Type B pancreatic cell (in vitro differentiated cells): ENCODE measurements around the gene C9orf78. TPM values are rescaled to one million over a fixed set of nuclear protein-coding genes. Genes with fewer than 3 reads are reported as not detected.

ENCODE experiments used
- DNase-seq: peaks from one replicate; pipeline ENCODE4 v3.0.0; 2021; ENCODE audit warnings: mixed read lengths; ENCODE audit not compliant: unreplicated experiment; ENCODE audit errors: extremely low spot score
- H3K27ac Mint-ChIP-seq: 2 replicates; pipeline ENCODE4 v1.8.0; 2021; ENCODE audit warnings: mild to moderate bottlenecking, mixed read lengths
- H3K27me3 Mint-ChIP-seq: 2 replicates; pipeline ENCODE4 v1.8.0; 2021; ENCODE audit warnings: mixed read lengths
- H3K36me3 Mint-ChIP-seq: 2 replicates; pipeline ENCODE4 v1.8.0; 2021; ENCODE audit warnings: mixed read lengths
- H3K4me1 Mint-ChIP-seq: one replicate; pipeline ENCODE4 v1.8.0; 2021; ENCODE audit warnings: mixed read lengths; ENCODE audit not compliant: unreplicated experiment
- H3K4me3 Mint-ChIP-seq: 2 replicates; pipeline ENCODE4 v1.8.0; 2021; ENCODE audit warnings: mild to moderate bottlenecking, mixed read lengths
- H3K9me3 Mint-ChIP-seq: 2 replicates; pipeline ENCODE4 v1.8.0; 2021; ENCODE audit warnings: mixed read lengths
- long read RNA-seq: library from polyadenylated mRNA; unstranded; transcript quantifications from one replicate; pipeline ENCODE4 v2.0.0, GENCODE V29; 2020
- total RNA-seq: library from RNA; stranded (reverse); gene quantifications from 2 replicates; pipeline ENCODE4 v1.2.1, GENCODE V29; 2021; ENCODE audit warnings: low replicate concordance
- TF ChIP-seq, protein P1 (sequence below): fragments of 200-600 bp; sonication (generic); conservative IDR thresholded peaks from 2 replicates; pipeline ENCODE4 v1.5.0; 2021; ENCODE audit warnings: antibody characterized with exemption, mild to moderate bottlenecking

C9orf78 gene, protein sequence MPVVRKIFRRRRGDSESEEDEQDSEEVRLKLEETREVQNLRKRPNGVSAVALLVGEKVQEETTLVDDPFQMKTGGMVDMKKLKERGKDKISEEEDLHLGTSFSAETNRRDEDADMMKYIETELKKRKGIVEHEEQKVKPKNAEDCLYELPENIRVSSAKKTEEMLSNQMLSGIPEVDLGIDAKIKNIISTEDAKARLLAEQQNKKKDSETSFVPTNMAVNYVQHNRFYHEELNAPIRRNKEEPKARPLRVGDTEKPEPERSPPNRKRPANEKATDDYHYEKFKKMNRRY
- total RNA-seq: 33.6 and 35.4 TPM in 2 replicates
- long read RNA-seq, transcript C9orf78-201 (9 exons, 1,795 nt): major isoform, 133 of 146 reads
- long read RNA-seq, partial matches to known transcripts: 3 of 146 reads
- long read RNA-seq, other reads (novel, unspliced or antisense): 10 of 146 reads

DNA sequence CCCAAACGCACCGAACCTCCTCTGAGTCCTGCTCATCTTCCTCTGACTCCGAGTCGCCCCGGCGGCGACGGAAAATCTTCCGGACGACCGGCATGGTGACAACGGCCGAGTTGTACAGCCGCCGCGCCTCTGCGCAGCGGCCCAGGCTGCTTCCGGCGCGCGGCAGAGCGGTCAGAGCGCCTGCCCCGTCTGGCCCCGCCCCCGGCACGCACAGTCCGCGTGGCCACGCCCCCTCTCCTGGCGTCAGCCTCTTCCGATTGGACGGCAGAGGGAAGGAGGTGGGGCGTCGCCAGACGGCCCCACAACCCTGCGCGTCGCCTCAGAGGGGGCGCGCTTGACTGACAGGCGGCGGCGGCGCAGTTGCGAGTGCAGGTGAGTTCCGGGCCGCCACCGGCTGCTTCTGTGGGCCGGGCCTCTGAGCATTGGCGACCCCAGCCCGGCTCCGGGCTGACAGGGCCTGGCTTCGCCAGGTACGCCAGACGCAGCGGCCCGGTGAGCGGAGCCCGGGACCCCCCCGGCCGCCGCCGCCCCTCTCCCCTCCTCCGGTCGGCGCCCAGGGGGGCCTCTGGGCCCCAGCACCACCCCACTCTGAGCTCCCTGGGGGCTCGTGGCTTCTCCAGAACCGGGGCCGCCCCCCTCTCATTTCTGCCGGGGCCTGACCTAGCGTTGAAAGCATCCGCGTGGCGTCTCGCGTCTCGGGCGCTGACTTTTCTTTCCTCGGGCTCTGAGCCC, at the start of gene C9orf78, which contains the start of gene USP20:
Gene C9orf78, minus strand, starts transcription at position 148 of the 732 bp plus-strand sequence. Its CDS starts 54 bp downstream, at position 94.
Gene USP20, plus strand, starts transcription at position 331 of the 732 bp plus-strand sequence. CDS start 17,098 bp downstream, outside the sequence.
- Mint-ChIP-seq H3K36me3 (peaks cover 3% of the 10 kb centered on the region), H3K9me3 (no peaks in the 10 kb centered on the region), H3K27ac (peak within 1 kb of the TSS; percentile 95), H3K4me3 (peak within 1 kb of the TSS; percentile 99), H3K4me1 (peaks cover 27% of the 10 kb centered on the region), H3K27me3 (no peaks in the 10 kb centered on the region)
- DNase-seq: peak; percentile 99
- TF ChIP-seq, protein P1, sequence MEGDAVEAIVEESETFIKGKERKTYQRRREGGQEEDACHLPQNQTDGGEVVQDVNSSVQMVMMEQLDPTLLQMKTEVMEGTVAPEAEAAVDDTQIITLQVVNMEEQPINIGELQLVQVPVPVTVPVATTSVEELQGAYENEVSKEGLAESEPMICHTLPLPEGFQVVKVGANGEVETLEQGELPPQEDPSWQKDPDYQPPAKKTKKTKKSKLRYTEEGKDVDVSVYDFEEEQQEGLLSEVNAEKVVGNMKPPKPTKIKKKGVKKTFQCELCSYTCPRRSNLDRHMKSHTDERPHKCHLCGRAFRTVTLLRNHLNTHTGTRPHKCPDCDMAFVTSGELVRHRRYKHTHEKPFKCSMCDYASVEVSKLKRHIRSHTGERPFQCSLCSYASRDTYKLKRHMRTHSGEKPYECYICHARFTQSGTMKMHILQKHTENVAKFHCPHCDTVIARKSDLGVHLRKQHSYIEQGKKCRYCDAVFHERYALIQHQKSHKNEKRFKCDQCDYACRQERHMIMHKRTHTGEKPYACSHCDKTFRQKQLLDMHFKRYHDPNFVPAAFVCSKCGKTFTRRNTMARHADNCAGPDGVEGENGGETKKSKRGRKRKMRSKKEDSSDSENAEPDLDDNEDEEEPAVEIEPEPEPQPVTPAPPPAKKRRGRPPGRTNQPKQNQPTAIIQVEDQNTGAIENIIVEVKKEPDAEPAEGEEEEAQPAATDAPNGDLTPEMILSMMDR: no peak

DNA sequence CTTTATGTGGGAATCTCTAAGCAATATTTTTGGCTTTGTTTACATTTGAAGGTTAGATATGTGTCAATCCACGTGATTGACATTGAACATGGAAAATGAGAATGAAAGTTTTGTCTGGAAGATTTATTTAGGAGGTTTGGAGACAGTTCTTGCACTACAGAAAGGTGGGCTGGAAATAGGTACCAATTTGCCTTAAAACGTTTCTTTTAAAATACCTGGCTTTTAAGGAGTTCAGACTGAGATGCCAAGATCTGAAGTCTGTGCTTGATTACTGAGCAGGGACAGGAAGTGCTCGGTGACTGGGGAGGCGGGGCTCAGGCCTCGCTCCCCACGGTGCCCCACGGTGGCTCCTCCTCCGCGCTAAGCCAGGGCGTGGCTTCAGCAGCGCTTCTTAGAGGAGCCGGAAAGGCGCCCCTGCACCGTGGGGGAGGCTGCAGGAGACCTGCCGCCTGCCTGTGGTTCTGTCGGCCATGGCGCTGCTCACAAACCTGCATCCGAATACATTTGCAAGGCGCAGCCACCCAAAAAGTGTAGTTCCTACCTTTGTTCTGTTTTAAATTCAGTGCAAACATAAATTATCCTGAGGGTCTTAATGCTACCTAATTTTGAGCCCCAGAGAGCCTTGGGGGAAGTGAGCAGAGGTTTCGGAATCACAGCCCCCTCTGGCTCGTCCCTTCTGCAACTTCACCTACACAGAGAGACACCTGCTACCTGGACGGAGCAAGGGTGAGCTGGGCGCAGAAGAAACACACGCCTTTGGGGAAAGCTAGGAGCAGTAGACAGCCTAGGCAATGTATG, 49.3 kb upstream of the C9orf78 start:
- peaks cover 4% of the 10 kb centered on the region for H3K36me3 Mint-ChIP-seq
- DNase-seq: peak; percentile 83
- H3K27ac Mint-ChIP-seq: peak overlapping the region; percentile 90
- peak overlapping the region; percentile 84 for H3K4me3 Mint-ChIP-seq
- TF ChIP-seq, protein P1: no peak
- peaks cover 36% of the 10 kb centered on the region for H3K4me1 Mint-ChIP-seq
- no peaks in the 10 kb centered on the region for H3K27me3 Mint-ChIP-seq
- no peaks in the 10 kb centered on the region for H3K9me3 Mint-ChIP-seq

DNA sequence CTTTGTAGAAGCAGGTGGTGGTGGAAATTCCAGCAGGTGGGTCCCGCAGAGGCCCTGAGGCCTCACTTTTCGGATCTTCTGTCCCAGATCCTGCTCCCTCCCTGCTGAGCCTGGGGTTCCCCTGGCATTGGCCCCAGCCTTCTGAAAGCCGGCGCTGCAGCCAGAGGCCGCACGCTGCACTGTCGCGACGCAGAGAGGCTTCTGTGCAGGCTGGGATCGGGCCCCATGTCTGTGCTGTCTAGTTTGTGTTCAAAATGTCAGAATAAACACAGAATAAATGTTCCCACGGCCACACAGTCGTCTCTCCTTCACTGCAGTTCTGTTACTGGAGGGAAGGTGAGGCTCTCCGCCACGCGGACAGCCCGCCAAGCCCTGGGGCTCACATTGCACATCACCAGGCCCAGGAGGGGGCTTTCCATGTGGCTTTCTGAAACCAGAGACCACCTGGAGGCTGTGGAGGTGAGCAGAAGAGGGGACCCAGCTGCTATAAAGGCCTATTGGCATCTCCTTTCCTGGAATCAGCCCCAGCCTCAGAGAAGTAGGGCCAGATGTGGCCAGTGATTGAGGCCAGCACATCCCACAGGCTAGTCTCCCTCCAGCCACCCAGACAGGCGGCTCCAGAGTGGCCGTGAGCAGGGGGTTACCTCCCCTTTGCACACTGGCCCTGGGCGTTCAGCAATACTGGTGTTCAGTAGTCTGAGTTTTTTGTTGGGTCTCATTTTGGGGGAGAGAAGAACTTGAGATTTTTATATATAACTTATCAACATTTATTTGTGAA, 46.7 kb upstream of the C9orf78 start:
- DNase-seq: no peak
- H3K36me3 Mint-ChIP-seq: no peaks in the 10 kb centered on the region
- H3K9me3 Mint-ChIP-seq: no peaks in the 10 kb centered on the region
- H3K4me3 Mint-ChIP-seq: no peak overlapping the region
- no peaks in the 10 kb centered on the region for H3K27me3 Mint-ChIP-seq
- TF ChIP-seq, protein P1: no peak
- peak overlapping the region; percentile 31 for H3K27ac Mint-ChIP-seq
- peaks cover 25% of the 10 kb centered on the region for H3K4me1 Mint-ChIP-seq

DNA sequence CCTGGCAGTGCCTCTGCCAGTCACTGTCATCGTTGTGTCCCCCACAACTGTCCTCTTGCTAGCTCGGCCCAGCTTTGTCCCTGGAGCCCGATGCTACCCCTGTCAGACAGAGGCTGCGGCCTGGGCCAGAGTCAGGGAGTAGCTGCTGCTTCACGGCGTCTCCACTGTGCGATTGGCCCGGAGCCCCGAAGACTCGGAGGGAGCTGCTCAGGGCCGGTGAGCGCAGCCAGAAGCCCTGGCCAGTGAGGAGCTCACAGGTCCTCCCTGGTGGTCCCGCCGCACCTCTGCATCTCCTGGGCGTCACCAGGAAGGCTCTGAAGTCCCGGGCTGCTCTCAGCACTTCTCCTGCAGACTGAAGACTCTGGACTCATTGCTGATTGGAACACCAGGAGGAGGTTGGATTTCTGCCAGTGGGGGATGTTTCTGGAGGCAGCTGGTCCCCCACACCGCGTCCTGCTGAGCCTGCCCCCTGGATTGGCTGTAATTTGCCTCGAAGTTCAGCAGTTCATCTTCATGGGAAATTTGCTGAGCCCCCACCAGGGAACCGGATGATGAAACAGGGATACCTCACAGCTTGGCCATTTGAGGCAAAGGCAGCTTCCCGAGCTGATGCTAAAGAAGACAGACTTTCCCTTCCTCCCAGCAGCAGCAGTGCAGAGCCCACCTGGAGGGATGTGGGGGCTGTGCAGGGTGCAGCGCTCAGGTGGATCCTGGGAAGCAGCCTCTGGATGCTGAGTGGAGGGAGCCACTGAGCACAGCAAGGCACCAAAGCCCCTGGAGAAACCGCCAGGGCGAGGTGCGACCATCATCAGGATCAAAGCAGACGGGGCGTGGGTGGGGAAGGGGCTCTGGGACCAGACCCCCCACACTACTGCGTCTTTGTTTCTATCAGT, 45.8 kb upstream of the C9orf78 start:
- no peak overlapping the region for H3K4me3 Mint-ChIP-seq
- peaks cover 20% of the 10 kb centered on the region for H3K4me1 Mint-ChIP-seq
- TF ChIP-seq, protein P1: no peak
- H3K9me3 Mint-ChIP-seq: no peaks in the 10 kb centered on the region
- peak overlapping the region; percentile 18 for H3K27ac Mint-ChIP-seq
- no peak for DNase-seq
- no peaks in the 10 kb centered on the region for H3K36me3 Mint-ChIP-seq
- H3K27me3 Mint-ChIP-seq: no peaks in the 10 kb centered on the region
